ENCODE data around the gene ASXL2. TPM values are rescaled to one million over a fixed set of nuclear protein-coding genes. Genes with fewer than 3 reads are reported as not detected.

ASXL2 gene
- total and polyA plus RNA-seq, 5 experiments from 2014 or later = 7.6 to 62.2 (median 11.2) TPM

- POLR2A ChIA-PET = interaction anchor here (0.5 to 1.2 kb wide), 2 partner anchors 13 to 620 kb away, joined by 6 to 7 read pairs; no protein-coding TSS in a partner anchor
- Mint-ChIP-seq H3K36me3 (peaks cover 0 to 11% (median 5%) of the 10 kb centered on the region in 3 donors), H3K4me3 (peak overlapping the region in 9 of 10 donors; percentile 6 to 66 (median 41)), H3K27me3 (no peaks in the 10 kb centered on the region), H3K4me1 (peaks cover 31 to 71% (median 61%) of the 10 kb centered on the region in 4 donors), H3K9me3 (peaks cover 0 to 3% (median 0%) of the 10 kb centered on the region in 9 donors), H3K27ac (peak overlapping the region in 6 of 10 donors; percentile 1 to 72 (median 62))
- peak; percentile 93 to 96 for ATAC-seq
- DNase-seq = peak in 9 of 10 donors; percentile 6 to 69 (median 36)
These were observed 53.0 kb downstream of the ASXL2 start for GRCh38 chr2:25825238-25825637.

GRCh38 chr2:25824718-25825117 lies 53.6 kb downstream of the ASXL2 start:
- no peak for DNase-seq
- Mint-ChIP-seq H3K9me3 (peaks cover 0 to 3% (median 0%) of the 10 kb centered on the region in 9 donors), H3K36me3 (peaks cover 0 to 6% (median 4%) of the 10 kb centered on the region in 3 donors), H3K4me1 (peaks cover 29 to 68% (median 58%) of the 10 kb centered on the region in 4 donors), H3K4me3 (peak overlapping the region in 7 of 10 donors; percentile 33 to 66 (median 52)), H3K27ac (peak overlapping the region in 5 of 10 donors; percentile 14 to 72 (median 59)), H3K27me3 (no peaks in the 10 kb centered on the region)
- POLR2A ChIA-PET = interaction anchor here (0.5 kb wide), 1 partner anchor 620 kb away, joined by 7 read pairs; no protein-coding TSS in a partner anchor
- ATAC-seq = no peak

- no peak for ATAC-seq
- DNase-seq = no peak
- Mint-ChIP-seq H3K4me3 (peak overlapping the region in 1 of 10 donors; percentile 33), H3K9me3 (peaks cover 0 to 3% (median 0%) of the 10 kb centered on the region in 9 donors), H3K27ac (peak overlapping the region in 2 of 10 donors; percentile 25 to 60), H3K36me3 (peaks cover 0 to 5% (median 4%) of the 10 kb centered on the region in 3 donors), H3K4me1 (peaks cover 28 to 67% (median 54%) of the 10 kb centered on the region in 4 donors), H3K27me3 (no peaks in the 10 kb centered on the region)
- POLR2A ChIA-PET = interaction anchor here (0.6 kb wide), 2 partner anchors 27 to 433 kb away, joined by 3 to 4 read pairs; no protein-coding TSS in a partner anchor
These were observed 54.1 kb downstream of the ASXL2 start for GRCh38 chr2:25824216-25824615.

- peaks cover 0 to 4% (median 2%) of the 10 kb centered on the region in 3 donors for H3K36me3 Mint-ChIP-seq
- ATAC-seq (peak; percentile 78 to 85), DNase-seq (peak; percentile 31 to 75 (median 58))
- POLR2A ChIA-PET = no interaction called here
- H3K4me1 Mint-ChIP-seq = peaks cover 32 to 74% (median 60%) of the 10 kb centered on the region in 4 donors
- no peaks in the 10 kb centered on the region for H3K27me3 Mint-ChIP-seq
- peak overlapping the region; percentile 64 to 94 (median 84) for H3K27ac Mint-ChIP-seq
- H3K4me3 Mint-ChIP-seq = peak overlapping the region; percentile 74 to 90 (median 82)
- peaks cover 0 to 3% (median 0%) of the 10 kb centered on the region in 9 donors for H3K9me3 Mint-ChIP-seq
These were observed 55.8 kb downstream of the ASXL2 start for GRCh38 chr2:25822190-25823117.

GRCh38 chr2:25821225-25822056 lies 56.8 kb downstream of the ASXL2 start:
- peak overlapping the region in 9 of 10 donors; percentile 64 to 94 (median 83) for H3K27ac Mint-ChIP-seq
- DNase-seq (no peak), ATAC-seq (no peak)
- POLR2A ChIA-PET = interaction anchor here (0.7 kb wide), 1 partner anchor 9 kb away, joined by 3 read pairs; no protein-coding TSS in a partner anchor
- peaks cover 0 to 4% (median 3%) of the 10 kb centered on the region in 3 donors for H3K36me3 Mint-ChIP-seq
- peaks cover 0 to 3% (median 0%) of the 10 kb centered on the region in 9 donors for H3K9me3 Mint-ChIP-seq
- H3K4me1 Mint-ChIP-seq = peaks cover 32 to 83% (median 65%) of the 10 kb centered on the region in 4 donors
- peak overlapping the region; percentile 74 to 90 (median 82) for H3K4me3 Mint-ChIP-seq
- H3K27me3 Mint-ChIP-seq = no peaks in the 10 kb centered on the region

GRCh38 chr2:25819597-25820039 lies 58.7 kb downstream of the ASXL2 start:
- DNase-seq = no peak
- POLR2A ChIA-PET = no interaction called here
- H3K27me3 Mint-ChIP-seq = no peaks in the 10 kb centered on the region
- H3K27ac Mint-ChIP-seq = peak overlapping the region in 1 of 10 donors; percentile 5
- no peaks in the 10 kb centered on the region for H3K9me3 Mint-ChIP-seq
- no peak overlapping the region for H3K4me3 Mint-ChIP-seq
- H3K4me1 Mint-ChIP-seq = peaks cover 23 to 83% (median 58%) of the 10 kb centered on the region in 4 donors
- no peak for ATAC-seq
- peaks cover 0 to 11% (median 4%) of the 10 kb centered on the region in 3 donors for H3K36me3 Mint-ChIP-seq

- DNase-seq = peak in 1 of 10 donors; percentile 12
- Mint-ChIP-seq H3K27me3 (no peaks in the 10 kb centered on the region), H3K4me3 (peak overlapping the region in 1 of 10 donors; percentile 13), H3K27ac (peak overlapping the region in 6 of 10 donors; percentile 0 to 73 (median 11)), H3K4me1 (peaks cover 23 to 79% (median 58%) of the 10 kb centered on the region in 4 donors), H3K36me3 (peaks cover 0 to 11% (median 4%) of the 10 kb centered on the region in 3 donors), H3K9me3 (no peaks in the 10 kb centered on the region)
- POLR2A ChIA-PET = no interaction called here
- peak in 1 of 2 donors; percentile 33 for ATAC-seq
These were observed 60.7 kb downstream of the ASXL2 start for GRCh38 chr2:25817630-25818029.

GRCh38 chr2:25817006-25817405 lies 61.3 kb downstream of the ASXL2 start:
- ATAC-seq (no peak), DNase-seq (no peak)
- peaks cover 19 to 75% (median 55%) of the 10 kb centered on the region in 4 donors for H3K4me1 Mint-ChIP-seq
- peak overlapping the region in 5 of 10 donors; percentile 5 to 73 (median 15) for H3K27ac Mint-ChIP-seq
- H3K4me3 Mint-ChIP-seq = no peak overlapping the region
- no peaks in the 10 kb centered on the region for H3K9me3 Mint-ChIP-seq
- no peaks in the 10 kb centered on the region for H3K27me3 Mint-ChIP-seq
- POLR2A ChIA-PET = no interaction called here
- H3K36me3 Mint-ChIP-seq = peaks cover 0 to 11% (median 4%) of the 10 kb centered on the region in 3 donors

GRCh38 chr2:25816249-25816648 lies 62.0 kb downstream of the ASXL2 start:
- Mint-ChIP-seq H3K9me3 (no peaks in the 10 kb centered on the region), H3K4me1 (peaks cover 14 to 70% (median 47%) of the 10 kb centered on the region in 4 donors), H3K27ac (peak overlapping the region in 4 of 10 donors; percentile 3 to 59 (median 36)), H3K36me3 (peaks cover 0 to 11% (median 0%) of the 10 kb centered on the region in 3 donors), H3K4me3 (no peak overlapping the region), H3K27me3 (no peaks in the 10 kb centered on the region)
- ATAC-seq (no peak), DNase-seq (no peak)
- POLR2A ChIA-PET = no interaction called here

GRCh38 chr2:25814681-25815080 lies 63.6 kb downstream of the ASXL2 start:
- POLR2A ChIA-PET = no interaction called here
- H3K4me1 Mint-ChIP-seq = peaks cover 24 to 69% (median 55%) of the 10 kb centered on the region in 4 donors
- DNase-seq (no peak), ATAC-seq (no peak)
- H3K27ac Mint-ChIP-seq = peak overlapping the region in 2 of 10 donors; percentile 10 to 20
- H3K27me3 Mint-ChIP-seq = no peaks in the 10 kb centered on the region
- H3K4me3 Mint-ChIP-seq = no peak overlapping the region
- H3K9me3 Mint-ChIP-seq = no peaks in the 10 kb centered on the region
- H3K36me3 Mint-ChIP-seq = peaks cover 0 to 22% (median 0%) of the 10 kb centered on the region in 3 donors

GRCh38 chr2:25810428-25810827 lies 67.9 kb downstream of the ASXL2 start:
- Mint-ChIP-seq H3K4me1 (peaks cover 22 to 48% (median 41%) of the 10 kb centered on the region in 4 donors), H3K36me3 (peaks cover 4 to 26% (median 6%) of the 10 kb centered on the region in 3 donors), H3K27me3 (no peaks in the 10 kb centered on the region), H3K27ac (peak overlapping the region in 1 of 10 donors; percentile 40), H3K9me3 (no peaks in the 10 kb centered on the region), H3K4me3 (no peak overlapping the region)
- DNase-seq = no peak
- ATAC-seq = no peak
- POLR2A ChIA-PET = no interaction called here
